Choroid plexus epithelial cell (primary cell): ENCODE data around the gene IPO4.

ENCODE experiments used
- DNase-seq: peaks from one replicate; pipeline ENCODE4 v3.0.0-alpha.2; 2010; ENCODE audit warnings: low read depth
- H3K4me3 ChIP-seq: 2 replicates; pipeline ENCODE4 v1.5.1; 2011; ENCODE audit warnings: low read depth, mild to moderate bottlenecking, control low read depth, low read length, moderate library complexity
- CTCF ChIP-seq: conservative IDR thresholded peaks from 2 replicates; pipeline ENCODE4 v1.5.1; 2011; ENCODE audit warnings: low read depth, mild to moderate bottlenecking, control low read depth, inconsistent platforms, low read length, moderate library complexity

The IPO4 gene

GRCh38 chr14:24182110-24182882, 6.3 kb downstream of the IPO4 start:
- no peak for TF ChIP-seq CTCF
- no peak overlapping the region for H3K4me3 ChIP-seq
- DNase-seq, result no peak

- H3K4me3 ChIP-seq, result no peak overlapping the region
- TF ChIP-seq CTCF, result no peak
- no peak for DNase-seq
Measured at GRCh38 chr14:24181371-24182077, 7.1 kb downstream of the IPO4 start.

- H3K4me3 ChIP-seq, result no peak overlapping the region
- TF ChIP-seq CTCF, result no peak
- peak; percentile 69 for DNase-seq
Measured at GRCh38 chr14:24179961-24180796, 8.4 kb downstream of the IPO4 start.

- no peak for TF ChIP-seq CTCF
- no peak overlapping the region for H3K4me3 ChIP-seq
- no peak for DNase-seq
Measured at GRCh38 chr14:24179294-24179960, 9.2 kb downstream of the IPO4 start.

- no peak for TF ChIP-seq CTCF
- no peak overlapping the region for H3K4me3 ChIP-seq
- DNase-seq, result no peak
Measured at GRCh38 chr14:24178399-24179178, 10.0 kb downstream of the IPO4 start.

- H3K4me3 ChIP-seq, result no peak overlapping the region
- no peak for DNase-seq
- no peak for TF ChIP-seq CTCF
Measured at GRCh38 chr14:24177891-24178290, 10.7 kb downstream of the IPO4 start.
